H1 (cell line): Measurements from ENCODE around the gene MAML3. TPM values are rescaled to one million over a fixed set of nuclear protein-coding genes. Genes with fewer than 3 reads are reported as not detected.
A peak's percentile ranks its signal among the peaks of the same experiment; 100 is the strongest.

ENCODE experiments used
- CTCF ChIA-PET: fragments of 300-600 bp; sonication (Branson Sonifier 250); formaldehyde crosslinking; loops from one replicate; lab custom pipeline; 2021; ENCODE audit not compliant: partially characterized antibody; lab: Charles Lee
- POLR2A ChIA-PET: fragments of 300-600 bp; sonication (Branson Sonifier 250); formaldehyde crosslinking; loops from one replicate; lab custom pipeline; 2021; ENCODE audit warnings: inconsistent platforms; ENCODE audit not compliant: partially characterized antibody; lab: Charles Lee
- DNase-seq, 2 experiments: peaks; one replicate each; pipeline versions ENCODE4 v3.0.0 to v3.0.0-alpha.2; 2010 to 2022; ENCODE audit warnings: low spot score in 2 of 2, low read depth in 1 of 2, mixed read lengths in 1 of 2
- FAIRE-seq: peaks from 2 replicates; lab custom pipeline; 2011; peaks lifted over from hg19 to GRCh38; lab: Jason Lieb, UNC
- H2AFZ ChIP-seq: 2 replicates; pipeline ENCODE4 v1.8.1; 2012; ENCODE audit warnings: low read length, inconsistent platforms
- H2AK5ac ChIP-seq: 2 replicates; pipeline ENCODE4 v1.6.1; 2013; ENCODE audit warnings: low read depth, low read length
- H2BK120ac ChIP-seq: replicated peaks from 2 replicates; pipeline ENCODE3; 2013; ENCODE audit warnings: low read depth, low read length, inconsistent platforms
- H2BK12ac ChIP-seq: 2 replicates; pipeline ENCODE4 v1.6.1; 2013; ENCODE audit warnings: low read depth, low read length
- H2BK15ac ChIP-seq: 2 replicates; pipeline ENCODE4 v1.6.1; 2013; ENCODE audit warnings: low read length
- H2BK20ac ChIP-seq: 2 replicates; pipeline ENCODE4 v1.6.1; 2013; ENCODE audit warnings: low read length
- H2BK5ac ChIP-seq: 2 replicates; pipeline ENCODE4 v1.6.1; 2013; ENCODE audit warnings: low read depth, low read length
- H3K14ac ChIP-seq: 2 replicates; pipeline ENCODE4 v1.6.1; 2013; ENCODE audit warnings: inconsistent platforms; ENCODE audit not compliant: insufficient read length
- H3K18ac ChIP-seq: 2 replicates; pipeline ENCODE4 v1.6.1; 2013; ENCODE audit warnings: low read length; ENCODE audit errors: extremely low read depth
- H3K23ac ChIP-seq: 2 replicates; pipeline ENCODE4 v1.6.1; 2013; ENCODE audit warnings: inconsistent platforms; ENCODE audit not compliant: insufficient read length
- H3K23me2 ChIP-seq: 2 replicates; pipeline ENCODE4 v1.6.1; 2013; ENCODE audit warnings: low read depth, low read length
- H3K27ac ChIP-seq: 2 replicates; pipeline ENCODE4 v1.6.1; 2011; ENCODE audit warnings: low read depth, low read length, inconsistent platforms
- H3K27me3 ChIP-seq, 4 experiments: replicated peaks in 1 of 4; 1 replicate in 1 of 4; 2 replicates in 3 of 4; pipeline versions ENCODE4 v1.6.1 to v1.8.1; 2011 to 2013; ENCODE audit warnings: low read length in 3 of 4, mild to moderate bottlenecking in 3 of 4, inconsistent platforms in 2 of 4, mixed read lengths in 2 of 4, moderate library complexity in 1 of 4; ENCODE audit not compliant: control insufficient read depth in 3 of 4, insufficient read depth in 3 of 4; ENCODE audit errors: extremely low read depth in 1 of 4
- H3K36me3 ChIP-seq, 4 experiments: 2 replicates each; pipeline versions ENCODE4 v1.6.1 to v1.8.1; 2011 to 2013; ENCODE audit warnings: mild to moderate bottlenecking in 4 of 4, low read length in 3 of 4, moderate library complexity in 2 of 4, control low read depth in 1 of 4, inconsistent platforms in 1 of 4; ENCODE audit not compliant: insufficient read depth in 4 of 4, control insufficient read depth in 2 of 4
- H3K4ac ChIP-seq: replicated peaks from 2 replicates; pipeline ENCODE3; 2013; ENCODE audit warnings: low read length, low read depth, mixed read lengths, inconsistent platforms; ENCODE audit not compliant: insufficient read length
- H3K4me1 ChIP-seq, 4 experiments: replicated peaks in 1 of 4; 1 replicate in 1 of 4; 2 replicates in 3 of 4; pipeline versions ENCODE4 v1.6.1 to v1.8.1; 2011 to 2013; ENCODE audit warnings: low read length in 3 of 4, inconsistent platforms in 2 of 4, mixed read lengths in 1 of 4; ENCODE audit not compliant: insufficient read depth in 4 of 4, control insufficient read depth in 3 of 4
- H3K4me2 ChIP-seq, 2 experiments: 2 replicates each; pipeline versions ENCODE4 v1.6.1 to v1.8.1; 2011 to 2013; ENCODE audit warnings: low read depth in 2 of 2, low read length in 2 of 2, control low read depth in 1 of 2, inconsistent platforms in 1 of 2, mild to moderate bottlenecking in 1 of 2; ENCODE audit not compliant: insufficient read depth in 1 of 2
- H3K4me3 ChIP-seq, 4 experiments: fragments of 200-600, 300-600 bp in 1 of 4; sonication (generic), shearing (Covaris generic), sonication (Bioruptor Twin) in 1 of 4; 2 replicates each; pipeline versions ENCODE4 v1.5.1 to v1.8.1; 2011 to 2016; ENCODE audit warnings: low read length in 4 of 4, low read depth in 3 of 4, control low read depth in 2 of 4, inconsistent platforms in 2 of 4, mild to moderate bottlenecking in 2 of 4, mixed read lengths in 1 of 4, moderate library complexity in 1 of 4; ENCODE audit not compliant: insufficient read depth in 2 of 4; ENCODE audit errors: extremely low read depth in 1 of 4
- H3K56ac ChIP-seq: replicated peaks from 2 replicates; pipeline ENCODE3; 2013; ENCODE audit warnings: low read depth, mild to moderate bottlenecking, mixed read lengths, low read length, inconsistent platforms; ENCODE audit not compliant: insufficient read length
- H3K79me1 ChIP-seq: 2 replicates; pipeline ENCODE4 v1.6.1; 2013; ENCODE audit warnings: low read depth, low read length, control low read depth
- H3K79me2 ChIP-seq, 2 experiments: 2 replicates each; pipeline versions ENCODE4 v1.6.1 to v1.8.1; 2012 to 2013; ENCODE audit warnings: low read length in 2 of 2, mild to moderate bottlenecking in 2 of 2, inconsistent platforms in 1 of 2; ENCODE audit not compliant: insufficient read depth in 2 of 2, control insufficient read depth in 1 of 2
- H3K9ac ChIP-seq, 4 experiments: replicated peaks in 1 of 4; 1 replicate in 1 of 4; 2 replicates in 3 of 4; pipeline versions ENCODE4 v1.6.1 to v1.8.1; 2011 to 2013; ENCODE audit warnings: low read depth in 3 of 4, low read length in 3 of 4, control low read depth in 2 of 4, mild to moderate bottlenecking in 2 of 4, moderate library complexity in 2 of 4, inconsistent platforms in 1 of 4; ENCODE audit errors: extremely low read depth in 1 of 4
- H3K9me3 ChIP-seq, 2 experiments: 2 replicates each; pipeline versions ENCODE4 v1.6.1 to v1.8.1; 2012 to 2013; ENCODE audit warnings: mild to moderate bottlenecking in 2 of 2, moderate library complexity in 2 of 2, control low read depth in 1 of 2, inconsistent platforms in 1 of 2, low read depth in 1 of 2, low read length in 1 of 2, mixed read lengths in 1 of 2; ENCODE audit not compliant: insufficient read depth in 2 of 2
- H4K20me1 ChIP-seq, 2 experiments: replicated peaks in 1 of 2; 2 replicates each; pipeline versions ENCODE3 to v1.8.1; 2011 to 2013; ENCODE audit warnings: inconsistent platforms in 2 of 2, low read length in 2 of 2, mild to moderate bottlenecking in 1 of 2; ENCODE audit not compliant: insufficient read depth in 2 of 2, control insufficient read depth in 1 of 2
- H4K5ac ChIP-seq: 2 replicates; pipeline ENCODE4 v1.6.1; 2013; ENCODE audit warnings: low read length, low read depth, mixed read lengths, inconsistent platforms; ENCODE audit not compliant: insufficient read length
- H4K8ac ChIP-seq: 2 replicates; pipeline ENCODE4 v1.8.0; 2013; ENCODE audit warnings: mild to moderate bottlenecking, moderate library complexity, low read length, inconsistent platforms; ENCODE audit not compliant: insufficient read depth; ENCODE audit errors: extremely low read depth
- H4K91ac ChIP-seq: replicated peaks from 2 replicates; pipeline ENCODE3; 2013; ENCODE audit warnings: low read length, mixed read lengths, inconsistent platforms; ENCODE audit not compliant: insufficient read length
- ATF2 ChIP-seq: IDR thresholded peaks from 2 replicates; pipeline ENCODE4 v1.6.1; 2012; ENCODE audit warnings: low read length, inconsistent platforms
- GABPA ChIP-seq: IDR thresholded peaks from 2 replicates; pipeline ENCODE4 v1.6.1; 2011; ENCODE audit warnings: mild to moderate bottlenecking, low read length, moderate library complexity, borderline replicate concordance; ENCODE audit not compliant: insufficient read depth
- KDM1A ChIP-seq: fragments of 200-600, 300-600 bp; sonication (generic); IDR thresholded peaks from 2 replicates; pipeline ENCODE4 v1.7.1; 2016; ENCODE audit warnings: mild to moderate bottlenecking, low read length, borderline replicate concordance
- KDM4A ChIP-seq: IDR thresholded peaks from one replicate; pipeline ENCODE4 v1.7.1; 2012; ENCODE audit warnings: low read depth, mild to moderate bottlenecking, moderate library complexity, low read length, inconsistent platforms; ENCODE audit not compliant: severe bottlenecking
- NANOG ChIP-seq: IDR thresholded peaks from 2 replicates; pipeline ENCODE4 v1.6.1; 2011; ENCODE audit warnings: low read length, low read depth, mild to moderate bottlenecking, inconsistent platforms; ENCODE audit not compliant: insufficient read depth, poor library complexity, severe bottlenecking
- POLR2A ChIP-seq, 2 experiments: IDR thresholded peaks; 1 replicate in 1 of 2; 2 replicates in 1 of 2; pipeline ENCODE4 v1.6.1; 2011; ENCODE audit warnings: low read depth in 2 of 2, low read length in 2 of 2, mild to moderate bottlenecking in 2 of 2; ENCODE audit errors: control extremely low read depth in 1 of 2
- POU5F1 ChIP-seq: IDR thresholded peaks from 2 replicates; pipeline ENCODE4 v1.6.1; 2011; ENCODE audit warnings: low read depth, mild to moderate bottlenecking, low read length, moderate library complexity
- RAD21 ChIP-seq, 2 experiments: IDR thresholded peaks in 1 of 2; conservative IDR thresholded peaks in 1 of 2; 2 replicates each; pipeline ENCODE4 v1.6.1; 2011; ENCODE audit warnings: low read depth in 2 of 2, low read length in 2 of 2, improper control_type of control experiment in 1 of 2, inconsistent platforms in 1 of 2, mild to moderate bottlenecking in 1 of 2, moderate library complexity in 1 of 2
- RFX5 ChIP-seq: IDR thresholded peaks from 2 replicates; pipeline ENCODE4 v1.6.1; 2011; ENCODE audit warnings: low read depth, low read length, improper control_type of control experiment, borderline replicate concordance
- SIX5 ChIP-seq: IDR thresholded peaks from 2 replicates; pipeline ENCODE4 v1.6.1; 2011; ENCODE audit warnings: mild to moderate bottlenecking, low read depth, low read length
- SP4 ChIP-seq: IDR thresholded peaks from 2 replicates; pipeline ENCODE4 v1.6.1; 2012; ENCODE audit warnings: low read length, inconsistent platforms
- SRF ChIP-seq: IDR thresholded peaks from 2 replicates; pipeline ENCODE4 v1.6.1; 2011; ENCODE audit warnings: mild to moderate bottlenecking, low read depth, low read length, moderate library complexity
- WGBS, 2 experiments: shearing (Covaris generic) in 1 of 2; methylation state at CpG; one replicate each; pipeline versions ENCODE4 v1.1.6 to v1.1.7; 2013 to 2015; ENCODE audit warnings: low lambda C conversion rate in 2 of 2, mixed read lengths in 2 of 2, inconsistent platforms in 1 of 2, low coverage in 1 of 2, missing lambda C conversion rate in 1 of 2; ENCODE audit not compliant: insufficient replicate concordance in 2 of 2, insufficient coverage in 1 of 2, insufficient read length in 1 of 2; ENCODE audit errors: extremely low coverage in 1 of 2, missing lambda C conversion rate in 1 of 2; 5-methylcytosine and 5-hydroxymethylcytosine counted together
- polyA plus RNA-seq, 7 experiments: library from polyadenylated mRNA; depleted of rRNA in 3 of 7; stranded (reverse) in 5 of 7; unstranded in 2 of 7; fragments of >200 nt in 5 of 7; fragments of 200-250 nt in 2 of 7; gene quantifications; 1 replicate in 5 of 7; 2 replicates in 1 of 7; 4 replicates in 1 of 7; pipeline versions ENCODE4 v1.2.1 to v1.2.3, GENCODE V29; 2011 to 2013; ENCODE audit warnings: missing spikeins in 2 of 7, mixed read lengths in 2 of 7
- total RNA-seq: library from RNA; stranded (reverse); fragmentation: NEBNext Ultra II Directional; extraction: Animal tissue kit (Norgen Biotek cat#: 25700); gene quantifications from 2 replicates; pipeline ENCODE4 v1.2.1, GENCODE V29; 2021

The MAML3 gene
- total and polyA plus RNA-seq, 2 of the 8 experiments (the other 6 are each of a cell fraction or from before 2014, with no cell fraction given) = 2.1 to 5.7 TPM

- no peak overlapping the region for H2BK120ac ChIP-seq
- DNase-seq (no peak), FAIRE-seq (peak; percentile 71)
- H4K20me1 ChIP-seq = no peaks in the 10 kb centered on the region
- H3K4me2 ChIP-seq = no peak overlapping the region
- no peak overlapping the region for H2BK12ac ChIP-seq
- no peak overlapping the region for H3K9ac ChIP-seq
- CTCF ChIA-PET = interaction anchor here (0.6 to 1.9 kb wide), 13 partner anchors 9 to 170 kb away, joined by 3 to 9 read pairs (median 4); no protein-coding TSS in a partner anchor
- H3K27me3 ChIP-seq = no peaks in the 10 kb centered on the region
- H3K4me1 ChIP-seq = peaks cover 2 to 12% (median 10%) of the 10 kb centered on the region in 4 experiments; a peak in 4 of 7 replicates
- POLR2A ChIA-PET = interaction anchor here (1.1 to 1.3 kb wide), 2 partner anchors 13 to 41 kb away, joined by 3 read pairs; no protein-coding TSS in a partner anchor
- H2BK20ac ChIP-seq = no peak overlapping the region
- 68% methylated on average over 8 of the region's 8 CpGs; no CpG with 5 or more reads in 1 of the 2 experiments for WGBS, 2 experiments
- H3K23ac ChIP-seq = no peak overlapping the region
- no peak overlapping the region for H3K4ac ChIP-seq
- no peak overlapping the region for H3K14ac ChIP-seq
- H3K4me3 ChIP-seq = no peak overlapping the region
- H3K23me2 ChIP-seq = no peaks in the 10 kb centered on the region
- H3K79me1 ChIP-seq = no peaks in the 10 kb centered on the region
- H4K8ac ChIP-seq = no peak overlapping the region
- no peaks in the 10 kb centered on the region for H3K79me2 ChIP-seq
- no peaks in the 10 kb centered on the region for H3K36me3 ChIP-seq
- no peak overlapping the region for H4K5ac ChIP-seq
- no peak overlapping the region for H3K56ac ChIP-seq
- no peak overlapping the region for H4K91ac ChIP-seq
- H2BK5ac ChIP-seq = no peak overlapping the region; the same call in 1 of the 2 replicates
- H2BK15ac ChIP-seq = no peak overlapping the region
- H2AK5ac ChIP-seq = no peak overlapping the region
- no peak overlapping the region; the same call in 1 of the 2 replicates for H3K18ac ChIP-seq
- no peaks in the 10 kb centered on the region for H3K9me3 ChIP-seq
- no peak overlapping the region for H2AFZ ChIP-seq
- no peak overlapping the region for H3K27ac ChIP-seq
- no peak for TF ChIP-seq SRF
- TF ChIP-seq NANOG = no peak
- TF ChIP-seq SIX5 = no peak
- TF ChIP-seq KDM1A = peak; percentile 57; the same call in 1 of the 2 replicates
- TF ChIP-seq RFX5 = no peak
- TF ChIP-seq POU5F1 = no peak
- TF ChIP-seq POLR2A (IDR thresholded peaks at IDR 0.05; ENCODE audit: control extremely low read depth in 1 of 2, low read depth in 2 of 2, low read length in 2 of 2) = no peak
- TF ChIP-seq KDM4A = no peak
- peak in 1 of 2 experiments; percentile 6; a peak in 1 of 4 replicates for TF ChIP-seq RAD21 (IDR thresholded peaks at IDR 0.05 in 1 of 2, conservative IDR thresholded peaks at IDR 0.05 in 1 of 2; ENCODE audit: low read depth in 2 of 2, low read length in 2 of 2)
- TF ChIP-seq ATF2 = no peak
- no peak for TF ChIP-seq SP4
- TF ChIP-seq GABPA = no peak
Observed at GRCh38 chr4:139834226-139834662, 319.7 kb downstream of the MAML3 start.
